H1 (cell line): ENCODE results near the gene TPBGL.
"Not testable (repeated sequence)": the region's sequence is repeated elsewhere in the genome, so short reads cannot be mapped to it uniquely, and the experiment has no call there.

Experiments
- CEBPB ChIP-seq: IDR thresholded peaks from 2 replicates; pipeline ENCODE4 v1.6.1; 2012; ENCODE audit warnings: low read depth, low read length
- EP300 ChIP-seq, 2 experiments: IDR thresholded peaks; 1 replicate in 1 of 2; 2 replicates in 1 of 2; pipeline ENCODE4 v1.6.1; 2011 to 2012; ENCODE audit warnings: low read depth in 2 of 2, low read length in 2 of 2, mild to moderate bottlenecking in 2 of 2, borderline replicate concordance in 1 of 2, inconsistent platforms in 1 of 2, moderate library complexity in 1 of 2
- POLR2AphosphoS5 ChIP-seq: IDR thresholded peaks from 2 replicates; pipeline ENCODE4 v1.6.1; 2011; ENCODE audit warnings: low read depth, low read length
- SP2 ChIP-seq: IDR thresholded peaks from 2 replicates; pipeline ENCODE4 v1.6.1; 2012; ENCODE audit warnings: mild to moderate bottlenecking, low read length, inconsistent platforms
- TF ChIP-seq, protein P1 (sequence below), 3 experiments: IDR thresholded peaks; 1 replicate in 2 of 3; 2 replicates in 1 of 3; pipeline versions ENCODE4 v1.5.1 to v1.6.1; 2011; ENCODE audit warnings: low read length in 3 of 3, mild to moderate bottlenecking in 3 of 3, inconsistent platforms in 2 of 3, low read depth in 1 of 3, moderate library complexity in 1 of 3; ENCODE audit not compliant: insufficient read depth in 1 of 3; ENCODE audit errors: control extremely low read depth in 1 of 3
- TF ChIP-seq, protein P2 (sequence below): IDR thresholded peaks from 2 replicates; pipeline ENCODE4 v1.6.1; 2012; ENCODE audit warnings: inconsistent platforms
- TF ChIP-seq, protein P3 (sequence below): IDR thresholded peaks from 2 replicates; pipeline ENCODE4 v1.6.1; 2011; ENCODE audit warnings: low read length, improper control_type of control experiment

DNA sequence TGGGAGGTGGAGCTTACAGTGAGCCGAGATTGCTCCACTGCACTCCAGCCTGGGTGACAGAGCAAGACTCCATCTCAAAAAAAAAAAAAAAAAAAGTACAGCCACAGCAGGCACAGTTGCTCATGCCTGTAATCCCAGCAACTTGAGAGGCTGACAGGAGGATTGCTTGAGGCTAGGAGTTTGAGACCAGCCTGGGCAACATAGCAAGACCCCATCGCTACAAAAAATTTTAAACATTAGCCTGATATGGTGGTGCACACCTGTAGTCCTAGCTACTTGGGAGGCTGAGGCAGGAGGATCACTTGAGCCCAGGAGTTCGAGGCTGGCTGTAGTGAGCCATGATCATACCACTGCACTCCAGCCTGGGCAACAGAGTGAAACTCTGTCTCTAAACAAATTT is 34.1 kb downstream of the TPBGL start:
- TF ChIP-seq, protein P1, sequence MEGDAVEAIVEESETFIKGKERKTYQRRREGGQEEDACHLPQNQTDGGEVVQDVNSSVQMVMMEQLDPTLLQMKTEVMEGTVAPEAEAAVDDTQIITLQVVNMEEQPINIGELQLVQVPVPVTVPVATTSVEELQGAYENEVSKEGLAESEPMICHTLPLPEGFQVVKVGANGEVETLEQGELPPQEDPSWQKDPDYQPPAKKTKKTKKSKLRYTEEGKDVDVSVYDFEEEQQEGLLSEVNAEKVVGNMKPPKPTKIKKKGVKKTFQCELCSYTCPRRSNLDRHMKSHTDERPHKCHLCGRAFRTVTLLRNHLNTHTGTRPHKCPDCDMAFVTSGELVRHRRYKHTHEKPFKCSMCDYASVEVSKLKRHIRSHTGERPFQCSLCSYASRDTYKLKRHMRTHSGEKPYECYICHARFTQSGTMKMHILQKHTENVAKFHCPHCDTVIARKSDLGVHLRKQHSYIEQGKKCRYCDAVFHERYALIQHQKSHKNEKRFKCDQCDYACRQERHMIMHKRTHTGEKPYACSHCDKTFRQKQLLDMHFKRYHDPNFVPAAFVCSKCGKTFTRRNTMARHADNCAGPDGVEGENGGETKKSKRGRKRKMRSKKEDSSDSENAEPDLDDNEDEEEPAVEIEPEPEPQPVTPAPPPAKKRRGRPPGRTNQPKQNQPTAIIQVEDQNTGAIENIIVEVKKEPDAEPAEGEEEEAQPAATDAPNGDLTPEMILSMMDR (IDR thresholded peaks at IDR 0.05; ENCODE audit: control extremely low read depth in 1 of 3, insufficient read depth in 1 of 3, low read depth in 1 of 3, low read length in 3 of 3), result not testable (repeated sequence)
- TF ChIP-seq, protein P2, sequence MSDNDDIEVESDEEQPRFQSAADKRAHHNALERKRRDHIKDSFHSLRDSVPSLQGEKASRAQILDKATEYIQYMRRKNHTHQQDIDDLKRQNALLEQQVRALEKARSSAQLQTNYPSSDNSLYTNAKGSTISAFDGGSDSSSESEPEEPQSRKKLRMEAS, result not testable (repeated sequence)
- TF ChIP-seq POLR2AphosphoS5; SP2; EP300 (IDR thresholded peaks at IDR 0.05; ENCODE audit: borderline replicate concordance in 1 of 2, low read depth in 2 of 2, low read length in 2 of 2); CEBPB: not testable (repeated sequence)
- TF ChIP-seq, protein P3, sequence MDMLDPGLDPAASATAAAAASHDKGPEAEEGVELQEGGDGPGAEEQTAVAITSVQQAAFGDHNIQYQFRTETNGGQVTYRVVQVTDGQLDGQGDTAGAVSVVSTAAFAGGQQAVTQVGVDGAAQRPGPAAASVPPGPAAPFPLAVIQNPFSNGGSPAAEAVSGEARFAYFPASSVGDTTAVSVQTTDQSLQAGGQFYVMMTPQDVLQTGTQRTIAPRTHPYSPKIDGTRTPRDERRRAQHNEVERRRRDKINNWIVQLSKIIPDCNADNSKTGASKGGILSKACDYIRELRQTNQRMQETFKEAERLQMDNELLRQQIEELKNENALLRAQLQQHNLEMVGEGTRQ, result not testable (repeated sequence)
